K562 (cell line): ENCODE measurements around the gene MTMR4. TPM values are rescaled to one million over a fixed set of nuclear protein-coding genes. Genes with fewer than 3 reads are reported as not detected.

ENCODE experiments used
- ATAC-seq: fragments of 200-7000 bp; cut with Tn5 transposase; 3 replicates; pipeline ENCODE4 v1.9.1; 2020; ENCODE audit warnings: moderate library complexity
- BruUV-seq: library from RNA; stranded (reverse); fragments of 400-500 nt; replicated peaks from 2 replicates; lab custom pipeline; 2021; lab: Mats Ljungman, UMichigan
- CTCF ChIA-PET: fragments of 300-600 bp; formaldehyde crosslinking; extraction: SDS; loops from one replicate; lab custom pipeline; 2021; ENCODE audit warnings: low intra/inter-chr PET ratio; lab: Yijun Ruan, JAX
- POLR2A ChIA-PET: fragments of 300-600, 350-650 bp; sonication (Branson Sonifier 250); formaldehyde crosslinking; extraction: SDS; loops from one replicate; lab custom pipeline; 2021; ENCODE audit warnings: antibody characterized with exemption, inconsistent platforms; lab: Yijun Ruan, JAX
- DNase-seq, 4 experiments: peaks; one replicate each; pipeline versions ENCODE4 v3.0.0 to v3.0.0-alpha.2; 2011 to 2018; ENCODE audit warnings: low spot score in 3 of 4, mixed read lengths in 3 of 4; ENCODE audit errors: extremely low read depth in 1 of 4
- FAIRE-seq: peaks from 2 replicates; lab custom pipeline; 2011; peaks lifted over from hg19 to GRCh38; lab: Jason Lieb, UNC
- H2AFZ ChIP-seq: 2 replicates; pipeline ENCODE4 v1.6.0; 2011; ENCODE audit warnings: low read depth, low read length, control low read depth, inconsistent platforms
- H3K27ac ChIP-seq: fragments of 200-600 bp; 3 replicates; pipeline ENCODE4 v1.8.0; 2011; ENCODE audit warnings: low read depth, mild to moderate bottlenecking, control low read depth, inconsistent platforms, low read length, moderate library complexity, mixed read lengths; ENCODE audit errors: extremely low read depth
- H3K27me3 ChIP-seq, 2 experiments: fragments of 300-600 bp in 1 of 2; 2 replicates in 1 of 2; 3 replicates in 1 of 2; pipeline versions ENCODE4 v1.6.0 to v1.8.0; 2011; ENCODE audit warnings: inconsistent platforms in 2 of 2, low read length in 2 of 2, mild to moderate bottlenecking in 1 of 2, mixed read lengths in 1 of 2, moderate library complexity in 1 of 2; ENCODE audit not compliant: control insufficient read depth in 2 of 2, insufficient read depth in 2 of 2
- H3K36me3 ChIP-seq: fragments of 300-600 bp; 3 replicates; pipeline ENCODE4 v1.8.0; 2011; ENCODE audit warnings: mild to moderate bottlenecking, low read length, inconsistent platforms; ENCODE audit not compliant: control insufficient read depth, insufficient read depth
- H3K4me1 ChIP-seq, 2 experiments: fragments of 200-600 bp in 1 of 2; replicated peaks in 1 of 2; 2 replicates in 1 of 2; 3 replicates in 1 of 2; pipeline versions ENCODE4 v1.5.1 to v1.8.0; 2011; ENCODE audit warnings: inconsistent platforms in 2 of 2, low read length in 2 of 2, mild to moderate bottlenecking in 1 of 2, mixed read lengths in 1 of 2, moderate library complexity in 1 of 2; ENCODE audit not compliant: control insufficient read depth in 2 of 2, insufficient read depth in 2 of 2
- H3K4me2 ChIP-seq: 2 replicates; pipeline ENCODE4 v1.6.1; 2011; ENCODE audit warnings: low read length, control low read depth, inconsistent platforms, mixed read lengths; ENCODE audit not compliant: insufficient read depth
- H3K4me3 ChIP-seq: fragments of 200-600 bp; sonication (generic), shearing (Covaris generic); 2 replicates; pipeline ENCODE4 v1.5.1; 2016; ENCODE audit warnings: control low read depth, inconsistent platforms
- H3K79me2 ChIP-seq: fragments of 200-600 bp; 3 replicates; pipeline ENCODE4 v1.8.0; 2011; ENCODE audit warnings: low read length, inconsistent platforms; ENCODE audit not compliant: control insufficient read depth, insufficient read depth
- H3K9ac ChIP-seq, 2 experiments: 2 replicates each; pipeline versions ENCODE4 v1.6.0 to v1.6.1; 2011; ENCODE audit warnings: low read depth in 2 of 2, low read length in 2 of 2, control low read depth in 1 of 2, inconsistent platforms in 1 of 2, mild to moderate bottlenecking in 1 of 2, mixed read lengths in 1 of 2; ENCODE audit not compliant: insufficient read depth in 1 of 2
- H3K9me1 ChIP-seq: one replicate; pipeline ENCODE4 v1.6.0; 2011; ENCODE audit warnings: inconsistent platforms, mild to moderate bottlenecking, low read length, moderate library complexity; ENCODE audit not compliant: control insufficient read depth, insufficient read depth
- H3K9me3 ChIP-seq: replicated peaks from 2 replicates; pipeline ENCODE4 v1.5.1; 2011; ENCODE audit warnings: low read depth, low read length, inconsistent platforms; ENCODE audit not compliant: control insufficient read depth, insufficient read depth
- H4K20me1 ChIP-seq: replicated peaks from 2 replicates; pipeline ENCODE4 v1.6.1; 2011; ENCODE audit warnings: low read length, inconsistent platforms, mixed read lengths; ENCODE audit not compliant: control insufficient read depth, insufficient read depth
- CXXC5 ChIP-seq: fragments of 250-450 bp; sonication (Bioruptor Pico); IDR thresholded peaks from 2 replicates; pipeline ENCODE4 v1.8.0; 2022; ENCODE audit warnings: inconsistent platforms, mild to moderate bottlenecking, moderate library complexity
- DACH1 ChIP-seq: fragments of 450-650 bp; IDR thresholded peaks from 2 replicates; pipeline ENCODE4 v1.6.1; 2018; ENCODE audit not compliant: partially characterized antibody
- FIP1L1 ChIP-seq: fragments of 200-400 bp; formaldehyde crosslinking; IDR thresholded peaks from 2 replicates; pipeline ENCODE4 v1.6.1; 2018; ENCODE audit warnings: mild to moderate bottlenecking, low read depth, low read length; ENCODE audit not compliant: poor library complexity, severe bottlenecking
- KLF10 ChIP-seq: fragments of 250-450 bp; sonication (Bioruptor Pico); IDR thresholded peaks from 2 replicates; pipeline ENCODE4 v1.6.1; 2021; ENCODE audit warnings: matching md5 sums
- PRPF4 ChIP-seq: fragments of 200-400 bp; formaldehyde crosslinking; IDR thresholded peaks from one replicate; pipeline ENCODE4 v1.6.1; 2017; ENCODE audit warnings: low read length, low read depth, mild to moderate bottlenecking; ENCODE audit not compliant: insufficient read depth, poor library complexity, severe bottlenecking
- TEAD1 ChIP-seq, 2 experiments: fragments of 450-650 bp in 1 of 2; sonication (generic) in 1 of 2; formaldehyde crosslinking; IDR thresholded peaks; 2 replicates each; pipeline versions ENCODE4 v1.4.0 to v1.8.0; 2020 to 2022; ENCODE audit warnings: mild to moderate bottlenecking in 2 of 2, missing genetic modification reagents in 1 of 2
- WGBS: fragments of 100-300 bp; shearing (Covaris generic); methylation state at CpG from one replicate; pipeline ENCODE4 v1.1.6; 2016; ENCODE audit warnings: low coverage, mixed read lengths; ENCODE audit not compliant: insufficient coverage; ENCODE audit errors: missing lambda C conversion rate; 5-methylcytosine and 5-hydroxymethylcytosine counted together
- in situ Hi-C: fragments of 300-500 bp; cut with MboI; formaldehyde crosslinking; loops from 4 replicates; pipeline ENCODE4 v1.15.0; 2018; ENCODE audit warnings: inconsistent platforms, mixed read lengths
- intact Hi-C: fragments of 100-400 bp; cut with micrococcal nuclease; formaldehyde crosslinking; loops from 2 replicates; pipeline ENCODE4 v1.14.2; 2022
- polyA plus RNA-seq, 8 experiments: library from polyadenylated mRNA; depleted of rRNA in 4 of 8; stranded (reverse) in 5 of 8; unstranded in 3 of 8; fragments of >200 nt; fragmentation: Nextera tagmentation in 2 of 8; fragmentation: Illumina TruSeq in 1 of 8; extraction: Ambion mirVana in 2 of 8; extraction: Trizol in 1 of 8; gene quantifications; 2 replicates each; pipeline versions ENCODE4 v1.2.1 to v1.2.3, GENCODE V29; 2011 to 2014; ENCODE audit warnings: inconsistent platforms in 1 of 8, missing spikeins in 1 of 8
- total RNA-seq, 7 experiments: library from RNA; depleted of rRNA in 6 of 7; stranded (reverse); fragments of >200 nt in 6 of 7; fragmentation: Illumina TruSeq in 2 of 7; extraction: Trizol in 2 of 7; gene quantifications; 2 replicates each; pipeline versions ENCODE4 v1.2.1 to v1.2.3, GENCODE V29; 2011 to 2021; ENCODE audit warnings: low replicate concordance in 1 of 7
- TF ChIP-seq, protein P1 (sequence below), 2 experiments: IDR thresholded peaks in 1 of 2; conservative IDR thresholded peaks in 1 of 2; 2 replicates each; pipeline ENCODE4 v1.6.1; 2016; ENCODE audit warnings: low read depth in 2 of 2, mild to moderate bottlenecking in 1 of 2, missing compliant biosample characterization in 1 of 2, missing genetic modification characterization in 1 of 2, moderate library complexity in 1 of 2
- TF ChIP-seq, protein P2 (sequence below): fragments of 450-650 bp; IDR thresholded peaks from 2 replicates; pipeline ENCODE4 v1.6.1; 2018; ENCODE audit not compliant: partially characterized antibody
- TF ChIP-seq, protein P3 (sequence below): fragments of 450-650 bp; formaldehyde crosslinking; IDR thresholded peaks from 2 replicates; pipeline ENCODE4 v1.4.0; 2020; ENCODE audit warnings: mild to moderate bottlenecking
- TF ChIP-seq, protein P4 (sequence below): fragments of 150-350 bp; conservative IDR thresholded peaks from 2 replicates; pipeline ENCODE4 v1.6.1; 2014; ENCODE audit warnings: low read length

The MTMR4 gene
- total and polyA plus RNA-seq, 9 of the 15 experiments (the other 6 are each of a cell fraction or from before 2014, with no cell fraction given) = 8.8 to 45.7 (median 28.7) TPM

DNA sequence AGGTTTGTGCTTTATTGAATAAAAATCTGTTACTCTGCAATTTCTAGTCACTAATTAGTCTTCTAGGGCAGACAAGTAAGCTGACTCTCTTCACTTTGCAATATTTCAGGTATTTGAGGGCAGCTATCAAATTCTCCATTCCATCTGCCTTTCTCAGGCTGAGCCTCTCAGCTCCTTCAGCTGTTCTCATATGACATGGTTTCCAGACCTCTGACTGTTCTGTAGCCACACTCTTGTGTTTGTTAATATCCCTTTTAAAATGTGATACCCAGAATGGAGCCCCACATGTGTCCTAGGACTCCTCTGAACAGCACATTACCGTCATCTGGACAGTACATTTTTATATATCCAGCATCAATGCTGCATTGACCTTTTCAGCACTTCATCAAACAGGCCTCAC, 46.1 kb upstream of the MTMR4 start (continued):
- no peak for TF ChIP-seq PRPF4
- TF ChIP-seq KLF10 (CRISPR knock-in tag) = no peak
- TF ChIP-seq TEAD1 (CRISPR knock-in tag; IDR thresholded peaks at IDR 0.05) = no peak
- TF ChIP-seq FIP1L1 = no peak
- TF ChIP-seq, protein P1, sequence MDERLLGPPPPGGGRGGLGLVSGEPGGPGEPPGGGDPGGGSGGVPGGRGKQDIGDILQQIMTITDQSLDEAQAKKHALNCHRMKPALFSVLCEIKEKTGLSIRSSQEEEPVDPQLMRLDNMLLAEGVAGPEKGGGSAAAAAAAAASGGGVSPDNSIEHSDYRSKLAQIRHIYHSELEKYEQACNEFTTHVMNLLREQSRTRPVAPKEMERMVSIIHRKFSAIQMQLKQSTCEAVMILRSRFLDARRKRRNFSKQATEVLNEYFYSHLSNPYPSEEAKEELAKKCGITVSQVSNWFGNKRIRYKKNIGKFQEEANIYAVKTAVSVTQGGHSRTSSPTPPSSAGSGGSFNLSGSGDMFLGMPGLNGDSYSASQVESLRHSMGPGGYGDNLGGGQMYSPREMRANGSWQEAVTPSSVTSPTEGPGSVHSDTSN (CRISPR knock-in tag; IDR thresholded peaks at IDR 0.05; ENCODE audit: low read depth) = no peak
- TF ChIP-seq, protein P1 (tag; conservative IDR thresholded peaks at IDR 0.05; ENCODE audit: low read depth) = no peak
- TF ChIP-seq CXXC5 (CRISPR knock-in tag) = no peak

DNA sequence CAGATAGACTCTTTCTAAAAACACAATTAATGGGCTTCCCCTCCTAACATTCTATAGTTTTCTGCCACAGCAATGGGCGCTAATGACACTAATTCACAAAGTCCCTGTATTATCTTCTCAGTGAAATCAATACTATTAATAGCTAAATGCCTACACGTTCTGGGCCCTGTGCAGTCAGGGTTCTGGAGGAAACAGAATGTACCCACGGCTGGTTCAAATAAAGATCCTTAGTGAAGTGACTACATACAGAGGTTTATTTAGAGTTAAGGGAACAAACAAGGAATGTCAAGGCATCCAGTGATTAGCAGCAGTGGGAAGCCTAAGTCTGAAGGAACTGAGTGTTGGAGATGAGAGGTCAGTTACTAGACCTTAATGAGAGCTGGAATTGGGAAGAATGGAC, 43.5 kb upstream of the MTMR4 start:
- no peaks in the 10 kb centered on the region for H3K4me1 ChIP-seq
- CTCF ChIA-PET = no interaction called here
- POLR2A ChIA-PET = interaction anchor here (0.6 kb wide), 1 partner anchor 411 kb away, joined by 3 read pairs; no protein-coding TSS in a partner anchor
- TF ChIP-seq, protein P2, sequence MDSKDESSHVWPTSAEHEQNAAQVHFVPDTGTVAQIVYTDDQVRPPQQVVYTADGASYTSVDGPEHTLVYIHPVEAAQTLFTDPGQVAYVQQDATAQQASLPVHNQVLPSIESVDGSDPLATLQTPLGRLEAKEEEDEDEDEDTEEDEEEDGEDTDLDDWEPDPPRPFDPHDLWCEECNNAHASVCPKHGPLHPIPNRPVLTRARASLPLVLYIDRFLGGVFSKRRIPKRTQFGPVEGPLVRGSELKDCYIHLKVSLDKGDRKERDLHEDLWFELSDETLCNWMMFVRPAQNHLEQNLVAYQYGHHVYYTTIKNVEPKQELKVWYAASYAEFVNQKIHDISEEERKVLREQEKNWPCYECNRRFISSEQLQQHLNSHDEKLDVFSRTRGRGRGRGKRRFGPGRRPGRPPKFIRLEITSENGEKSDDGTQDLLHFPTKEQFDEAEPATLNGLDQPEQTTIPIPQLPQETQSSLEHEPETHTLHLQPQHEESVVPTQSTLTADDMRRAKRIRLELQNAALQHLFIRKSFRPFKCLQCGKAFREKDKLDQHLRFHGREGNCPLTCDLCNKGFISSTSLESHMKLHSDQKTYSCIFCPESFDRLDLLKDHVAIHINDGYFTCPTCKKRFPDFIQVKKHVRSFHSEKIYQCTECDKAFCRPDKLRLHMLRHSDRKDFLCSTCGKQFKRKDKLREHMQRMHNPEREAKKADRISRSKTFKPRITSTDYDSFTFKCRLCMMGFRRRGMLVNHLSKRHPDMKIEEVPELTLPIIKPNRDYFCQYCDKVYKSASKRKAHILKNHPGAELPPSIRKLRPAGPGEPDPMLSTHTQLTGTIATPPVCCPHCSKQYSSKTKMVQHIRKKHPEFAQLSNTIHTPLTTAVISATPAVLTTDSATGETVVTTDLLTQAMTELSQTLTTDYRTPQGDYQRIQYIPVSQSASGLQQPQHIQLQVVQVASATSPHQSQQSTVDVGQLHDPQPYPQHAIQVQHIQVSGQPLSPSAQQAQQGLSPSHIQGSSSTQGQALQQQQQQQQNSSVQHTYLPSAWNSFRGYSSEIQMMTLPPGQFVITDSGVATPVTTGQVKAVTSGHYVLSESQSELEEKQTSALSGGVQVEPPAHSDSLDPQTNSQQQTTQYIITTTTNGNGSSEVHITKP = no peak
- TF ChIP-seq, protein P3, sequence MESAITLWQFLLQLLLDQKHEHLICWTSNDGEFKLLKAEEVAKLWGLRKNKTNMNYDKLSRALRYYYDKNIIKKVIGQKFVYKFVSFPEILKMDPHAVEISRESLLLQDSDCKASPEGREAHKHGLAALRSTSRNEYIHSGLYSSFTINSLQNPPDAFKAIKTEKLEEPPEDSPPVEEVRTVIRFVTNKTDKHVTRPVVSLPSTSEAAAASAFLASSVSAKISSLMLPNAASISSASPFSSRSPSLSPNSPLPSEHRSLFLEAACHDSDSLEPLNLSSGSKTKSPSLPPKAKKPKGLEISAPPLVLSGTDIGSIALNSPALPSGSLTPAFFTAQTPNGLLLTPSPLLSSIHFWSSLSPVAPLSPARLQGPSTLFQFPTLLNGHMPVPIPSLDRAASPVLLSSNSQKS (CRISPR knock-in tag) = no peak
- TF ChIP-seq DACH1 = no peak
- TF ChIP-seq, protein P4, sequence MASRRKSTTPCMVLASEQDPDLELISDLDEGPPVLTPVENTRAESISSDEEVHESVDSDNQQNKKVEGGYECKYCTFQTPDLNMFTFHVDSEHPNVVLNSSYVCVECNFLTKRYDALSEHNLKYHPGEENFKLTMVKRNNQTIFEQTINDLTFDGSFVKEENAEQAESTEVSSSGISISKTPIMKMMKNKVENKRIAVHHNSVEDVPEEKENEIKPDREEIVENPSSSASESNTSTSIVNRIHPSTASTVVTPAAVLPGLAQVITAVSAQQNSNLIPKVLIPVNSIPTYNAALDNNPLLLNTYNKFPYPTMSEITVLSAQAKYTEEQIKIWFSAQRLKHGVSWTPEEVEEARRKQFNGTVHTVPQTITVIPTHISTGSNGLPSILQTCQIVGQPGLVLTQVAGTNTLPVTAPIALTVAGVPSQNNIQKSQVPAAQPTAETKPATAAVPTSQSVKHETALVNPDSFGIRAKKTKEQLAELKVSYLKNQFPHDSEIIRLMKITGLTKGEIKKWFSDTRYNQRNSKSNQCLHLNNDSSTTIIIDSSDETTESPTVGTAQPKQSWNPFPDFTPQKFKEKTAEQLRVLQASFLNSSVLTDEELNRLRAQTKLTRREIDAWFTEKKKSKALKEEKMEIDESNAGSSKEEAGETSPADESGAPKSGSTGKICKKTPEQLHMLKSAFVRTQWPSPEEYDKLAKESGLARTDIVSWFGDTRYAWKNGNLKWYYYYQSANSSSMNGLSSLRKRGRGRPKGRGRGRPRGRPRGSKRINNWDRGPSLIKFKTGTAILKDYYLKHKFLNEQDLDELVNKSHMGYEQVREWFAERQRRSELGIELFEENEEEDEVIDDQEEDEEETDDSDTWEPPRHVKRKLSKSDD = no peak

More for the DNA sequence above, 43.5 kb upstream of the MTMR4 start:
- no peak overlapping the region for H2AFZ ChIP-seq
- intact Hi-C loops = no loop called here
- H3K4me3 ChIP-seq = no peak overlapping the region
- peaks cover 5 to 10% of the 10 kb centered on the region in 2 experiments for H3K27me3 ChIP-seq
- no peaks in the 10 kb centered on the region for H3K36me3 ChIP-seq
- H3K9me1 ChIP-seq = no peaks in the 10 kb centered on the region
- no peaks in the 10 kb centered on the region for H3K9me3 ChIP-seq
- H3K27ac ChIP-seq = no peak overlapping the region
- FAIRE-seq (no peak), DNase-seq (no peak), ATAC-seq (no peak)
- no TSS peak for BruUV-seq
- no peaks in the 10 kb centered on the region for H3K79me2 ChIP-seq
- 12% methylated on average over 3 of the region's 3 CpGs for WGBS
- in situ Hi-C loops = no loop called here
- H4K20me1 ChIP-seq = no peaks in the 10 kb centered on the region
- no peak overlapping the region for H3K9ac ChIP-seq
- H3K4me2 ChIP-seq = no peak overlapping the region
